ENCODE measurements around the gene MGME1. TPM values are rescaled to one million over a fixed set of nuclear protein-coding genes. Genes with fewer than 3 reads are reported as not detected.
A peak's percentile ranks its signal among the peaks of the same experiment; 100 is the strongest.

MGME1 gene
- total and polyA plus RNA-seq, 2 of the 13 experiments (the other 11 are each of a cell fraction or from before 2014, with no cell fraction given): 36.7 to 66.6 TPM

- no peak for TF ChIP-seq UBTF (CRISPR knock-in tag; IDR thresholded peaks at IDR 0.05)
- no peak for TF ChIP-seq AKAP8 (CRISPR knock-in tag; IDR thresholded peaks at IDR 0.05)
- TF ChIP-seq ZNF530 (CRISPR knock-in tag; IDR thresholded peaks at IDR 0.05; ENCODE audit: low read depth): no peak
- TF ChIP-seq ZNF382 (CRISPR knock-in tag; IDR thresholded peaks at IDR 0.05; ENCODE audit: borderline replicate concordance): no peak
- TF ChIP-seq CCAR2 (optimal IDR thresholded peaks at IDR 0.05; ENCODE audit: low read depth, low read length): peak; percentile 12
- TF ChIP-seq CAMTA2 (CRISPR knock-in tag; IDR thresholded peaks at IDR 0.05; ENCODE audit: borderline replicate concordance): no peak
- TF ChIP-seq BATF2 (CRISPR knock-in tag; IDR thresholded peaks at IDR 0.05): no peak
- TF ChIP-seq ZNF414 (CRISPR knock-in tag; IDR thresholded peaks at IDR 0.05): no peak
- TF ChIP-seq E2F2 (CRISPR knock-in tag; IDR thresholded peaks at IDR 0.05; ENCODE audit: borderline replicate concordance): no peak
- no peak for TF ChIP-seq ZNF567 (CRISPR knock-in tag; IDR thresholded peaks at IDR 0.05; ENCODE audit: borderline replicate concordance)
- no peak for TF ChIP-seq SMYD3 (CRISPR knock-in tag; IDR thresholded peaks at IDR 0.05)
- TF ChIP-seq ZNF704 (CRISPR knock-in tag; IDR thresholded peaks at IDR 0.05; ENCODE audit: borderline replicate concordance): no peak
- peak; percentile 46; the same call in 1 of the 2 replicates for TF ChIP-seq SMAD3 (CRISPR knock-in tag; IDR thresholded peaks at IDR 0.05)
- no peak for TF ChIP-seq ZNF160 (CRISPR knock-in tag; IDR thresholded peaks at IDR 0.05)
- peak; percentile 72; the same call in 1 of the 2 replicates for TF ChIP-seq MIXL1 (CRISPR knock-in tag; IDR thresholded peaks at IDR 0.05)
Measured at GRCh38 chr20:18001131-18001921, 32.5 kb downstream of the MGME1 start (continued).

Measured in HepG2 (cell line).